Right forelimb (tissue), 1 donor: Measurements from ENCODE around the gene KCTD13.
"Not testable (repeated sequence)": the region's sequence is repeated elsewhere in the genome, so short reads cannot be mapped to it uniquely, and the experiment has no call there.

Experiments used
- DNase-seq: peaks from one replicate; pipeline ENCODE4 v3.0.0-alpha.2; 2018

The KCTD13 gene

GRCh38 chr16:29943846-29944799 lies 18.1 kb upstream of the KCTD13 start:
- no peak for DNase-seq

- no peak for DNase-seq
These were observed 14.6 kb upstream of the KCTD13 start for GRCh38 chr16:29940656-29941055.

GRCh38 chr16:29931750-29932149 lies 5.7 kb upstream of the KCTD13 start:
- not testable (repeated sequence) for DNase-seq

- DNase-seq = no peak
These were observed 1.3 kb upstream of the KCTD13 start for GRCh38 chr16:29927070-29927905.

- peak; percentile 50 for DNase-seq
These were observed 656 bp upstream of the KCTD13 start for GRCh38 chr16:29926711-29927052.

- DNase-seq = no peak
These were observed 795 bp downstream of the KCTD13 start for GRCh38 chr16:29925105-29925756.

- DNase-seq = no peak
These were observed 3.0 kb downstream of the KCTD13 start for GRCh38 chr16:29922986-29923501.

- DNase-seq = no peak
These were observed 3.7 kb downstream of the KCTD13 start for GRCh38 chr16:29922326-29922725.

GRCh38 chr16:29921034-29921385 lies 5.0 kb downstream of the KCTD13 start:
- DNase-seq = no peak

GRCh38 chr16:29920288-29921033 lies 5.6 kb downstream of the KCTD13 start:
- DNase-seq = no peak

- no peak for DNase-seq
These were observed 9.0 kb downstream of the KCTD13 start for GRCh38 chr16:29916979-29917378.

- DNase-seq = no peak
These were observed 10.3 kb downstream of the KCTD13 start for GRCh38 chr16:29915590-29916247.

GRCh38 chr16:29913514-29913913 lies 12.5 kb downstream of the KCTD13 start:
- no peak for DNase-seq

- no peak for DNase-seq
These were observed 13.9 kb downstream of the KCTD13 start for GRCh38 chr16:29912087-29912486.

- no peak for DNase-seq
These were observed 14.4 kb downstream of the KCTD13 start for GRCh38 chr16:29911676-29912010.

- no peak for DNase-seq
These were observed 15.0 kb downstream of the KCTD13 start for GRCh38 chr16:29910819-29911675.

- not testable (repeated sequence) for DNase-seq
These were observed 16.2 kb downstream of the KCTD13 start for GRCh38 chr16:29909851-29910250.

- no peak for DNase-seq
These were observed 16.6 kb downstream of the KCTD13 start for GRCh38 chr16:29909391-29909790.

- no peak for DNase-seq
These were observed 17.3 kb downstream of the KCTD13 start for GRCh38 chr16:29908719-29909220.

- no peak for DNase-seq
These were observed 18.1 kb downstream of the KCTD13 start for GRCh38 chr16:29907973-29908372.
